GM18517 (cell line): ENCODE measurements around the gene MPDZ.

Experiments
- ATAC-seq: cut with Tn5 transposase; IDR thresholded peaks from one replicate; pipeline ENCODE4 v1.9.1; 2021; ENCODE audit warnings: mild to moderate bottlenecking, moderate library complexity; ENCODE audit not compliant: unreplicated experiment

MPDZ gene

GRCh38 chr9:13088720-13089427, 190.6 kb downstream of the MPDZ start:
- ATAC-seq, result peak; percentile 56

GRCh38 chr9:13083963-13084528, 195.4 kb downstream of the MPDZ start:
- ATAC-seq, result no peak

GRCh38 chr9:13083366-13083765, 196.1 kb downstream of the MPDZ start:
- no peak for ATAC-seq

GRCh38 chr9:13082796-13083195, 196.7 kb downstream of the MPDZ start:
- ATAC-seq, result no peak

- no peak for ATAC-seq
Measured at GRCh38 chr9:13078164-13078563, 201.3 kb downstream of the MPDZ start.

- no peak for ATAC-seq
Measured at GRCh38 chr9:13076616-13077015, 202.9 kb downstream of the MPDZ start.

- no peak for ATAC-seq
Measured at GRCh38 chr9:13071921-13072320, 207.6 kb downstream of the MPDZ start.

- ATAC-seq, result no peak
Measured at GRCh38 chr9:13070612-13071595, 208.6 kb downstream of the MPDZ start.

GRCh38 chr9:13069498-13069897, 210.0 kb downstream of the MPDZ start:
- ATAC-seq, result no peak

GRCh38 chr9:13064676-13065075, 214.8 kb downstream of the MPDZ start:
- ATAC-seq, result no peak

- ATAC-seq, result no peak
Measured at GRCh38 chr9:13063880-13064459, 215.5 kb downstream of the MPDZ start.

- no peak for ATAC-seq
Measured at GRCh38 chr9:13061390-13061789, 218.1 kb downstream of the MPDZ start.
